Prostate gland (tissue), 2 donors: Measurements from ENCODE around the gene OTULINL. TPM values are rescaled to one million over a fixed set of nuclear protein-coding genes. Genes with fewer than 3 reads are reported as not detected.

Experiments
- DNase-seq: peaks from one replicate; pipeline ENCODE4 v3.0.0-alpha.2; 2019; ENCODE audit warnings: low spot score
- H3K27ac ChIP-seq, 2 donors: fragments of 200-600 bp; sonication (generic); 2 replicates each; pipeline ENCODE4 v1.5.1; 2017 to 2019
- H3K27me3 ChIP-seq: fragments of 200-600 bp; sonication (generic); replicated peaks from 2 replicates; pipeline ENCODE4 v1.5.1; 2019; ENCODE audit not compliant: insufficient read depth
- H3K36me3 ChIP-seq, 2 donors: fragments of 200-600 bp; sonication (generic); 1 replicate in 1 of 2; 2 replicates in 1 of 2; pipeline versions ENCODE4 v1.5.1 to v1.8.1; 2017 to 2019
- H3K4me1 ChIP-seq: fragments of 200-600 bp; sonication (generic); replicated peaks from 2 replicates; pipeline ENCODE4 v1.5.1; 2019
- H3K4me3 ChIP-seq, 2 donors: fragments of 200-600 bp; sonication (generic); 2 replicates each; pipeline ENCODE4 v1.5.1; 2017 to 2019
- H3K9me3 ChIP-seq: fragments of 200-600 bp; sonication (generic); 2 replicates; pipeline ENCODE4 v1.5.1; 2017
- CTCF ChIP-seq, 4 experiments: fragments of 200-600 bp in 2 of 4; fragments of 450-650 bp in 2 of 4; sonication (generic) in 2 of 4; IDR thresholded peaks; 1 replicate in 3 of 4; 2 replicates in 1 of 4; pipeline ENCODE4 v1.5.1; 2016 to 2019; ENCODE audit warnings: antibody characterized with exemption in 4 of 4, mild to moderate bottlenecking in 2 of 4, moderate library complexity in 2 of 4
- POLR2A ChIP-seq: fragments of 450-650 bp; IDR thresholded peaks from one replicate; pipeline ENCODE4 v1.6.1; 2016; ENCODE audit warnings: antibody characterized with exemption, mild to moderate bottlenecking
- POLR2AphosphoS5 ChIP-seq: sonication (generic); formaldehyde crosslinking; IDR thresholded peaks from one replicate; pipeline ENCODE4 v1.6.1; 2017; ENCODE audit warnings: antibody characterized with exemption
- WGBS: methylation state at CpG from one replicate; pipeline ENCODE4 v1.1.5; 2018; 5-methylcytosine and 5-hydroxymethylcytosine counted together
- intact Hi-C: fragments of 100-400 bp; cut with DNase I; formaldehyde crosslinking; loops from one replicate; pipeline ENCODE4 v1.14.2; 2022
- total RNA-seq, 2 donors: library from RNA; depleted of rRNA; stranded (reverse); fragments of >200 nt; gene quantifications; one replicate each; pipeline ENCODE4 v1.1.0, GENCODE V29; 2016

Gene OTULINL
- total RNA-seq, 2 donors from 2014 or later: 12.4 to 20.6 TPM

DNA sequence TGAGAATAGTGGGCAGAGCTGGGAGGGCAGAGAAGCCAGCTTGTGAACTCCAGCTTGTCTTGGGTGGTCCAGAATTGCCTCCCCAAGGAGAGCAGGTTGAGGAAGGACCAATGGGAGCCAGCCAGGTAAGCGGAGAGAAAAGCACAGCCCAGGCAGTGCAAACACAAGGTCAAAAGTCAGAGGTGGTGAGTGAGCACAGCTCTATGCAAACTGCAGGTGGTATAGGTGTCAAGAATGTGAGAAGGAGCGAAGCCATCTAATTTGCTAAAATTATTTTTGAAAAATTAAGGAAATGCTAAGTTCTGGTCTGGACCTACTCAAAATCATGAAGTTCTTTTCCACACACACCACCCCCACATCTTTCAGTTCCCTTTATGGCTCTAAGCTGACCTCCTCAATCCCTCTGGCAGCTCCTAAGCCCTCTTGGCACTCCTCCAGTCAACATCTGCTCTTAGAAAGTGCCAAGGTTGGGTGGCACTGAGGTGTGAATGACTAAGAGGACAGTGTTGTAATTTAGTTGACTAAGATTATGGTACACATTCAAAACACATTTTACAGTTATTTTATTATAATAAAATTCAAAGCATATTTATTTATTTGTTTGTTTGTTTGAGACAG lies 6.6 kb upstream of the OTULINL start:
- Histone ChIP-seq H3K4me1 (no peaks in the 10 kb centered on the region), H3K4me3 (no peak overlapping the region), H3K27ac (no peak overlapping the region), H3K9me3 (no peaks in the 10 kb centered on the region), H3K27me3 (no peaks in the 10 kb centered on the region), H3K36me3 (no peaks in the 10 kb centered on the region)
- intact Hi-C loops: no loop called here
- no peak for DNase-seq
- WGBS: 92% methylated on average over 2 of the region's 2 CpGs
- TF ChIP-seq POLR2A: no peak
- no peak for TF ChIP-seq POLR2AphosphoS5

- H3K4me3 ChIP-seq: no peak overlapping the region
- no peaks in the 10 kb centered on the region for H3K4me1 ChIP-seq
- no peaks in the 10 kb centered on the region for H3K9me3 ChIP-seq
- intact Hi-C loops: no loop called here
- H3K27me3 ChIP-seq: no peaks in the 10 kb centered on the region
- WGBS: 81% methylated on average over 7 of the region's 7 CpGs
- no peak for DNase-seq
- TF ChIP-seq POLR2A (no peak), POLR2AphosphoS5 (no peak), CTCF (IDR thresholded peaks at IDR 0.05) (no peak)
- H3K27ac ChIP-seq: no peak overlapping the region
- no peaks in the 10 kb centered on the region for H3K36me3 ChIP-seq
Observed at GRCh38 chr5:14576206-14576605, 5.4 kb upstream of the OTULINL start.

GRCh38 chr5:14577079-14577725 lies 4.4 kb upstream of the OTULINL start:
- TF ChIP-seq CTCF (IDR thresholded peaks at IDR 0.05) (no peak), POLR2A (no peak), POLR2AphosphoS5 (no peak)
- H3K9me3 ChIP-seq: no peaks in the 10 kb centered on the region
- no peak overlapping the region for H3K4me3 ChIP-seq
- H3K4me1 ChIP-seq: no peaks in the 10 kb centered on the region
- WGBS: 92% methylated on average over 29 of the region's 40 CpGs
- no peak overlapping the region for H3K27ac ChIP-seq
- no peaks in the 10 kb centered on the region for H3K27me3 ChIP-seq
- DNase-seq: no peak
- H3K36me3 ChIP-seq: no peaks in the 10 kb centered on the region
- intact Hi-C loops: no loop called here

DNA sequence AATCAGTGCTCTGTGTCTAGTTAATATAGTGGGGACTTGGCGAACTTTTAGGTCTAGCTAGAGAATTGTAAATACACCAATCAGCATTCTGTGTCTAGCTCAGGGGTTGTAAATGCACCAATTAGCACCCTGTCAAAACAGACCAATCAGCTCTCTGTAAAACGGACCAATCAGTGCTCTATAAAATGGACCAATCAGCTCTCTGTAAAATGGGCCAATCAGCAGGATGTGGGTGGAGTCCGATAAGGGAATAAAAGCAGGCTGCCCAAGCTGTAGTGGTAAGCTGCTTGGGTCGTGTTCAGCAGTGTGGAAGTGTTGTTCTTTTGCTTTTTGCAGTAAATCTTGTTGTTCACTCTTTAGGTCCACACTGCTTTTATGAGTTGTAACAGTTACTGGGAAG lies 3.6 kb upstream of the OTULINL start:
- no peaks in the 10 kb centered on the region for H3K36me3 ChIP-seq
- TF ChIP-seq POLR2A (no peak), POLR2AphosphoS5 (no peak), CTCF (IDR thresholded peaks at IDR 0.05) (no peak)
- no peaks in the 10 kb centered on the region for H3K27me3 ChIP-seq
- intact Hi-C loops: no loop called here
- H3K4me3 ChIP-seq: no peak overlapping the region
- no peak for DNase-seq
- 89% methylated on average over 4 of the region's 4 CpGs for WGBS
- no peaks in the 10 kb centered on the region for H3K4me1 ChIP-seq
- no peak overlapping the region for H3K27ac ChIP-seq
- no peaks in the 10 kb centered on the region for H3K9me3 ChIP-seq

- Histone ChIP-seq H3K27ac (peak overlapping the region in 1 of 2 donors; percentile 22), H3K27me3 (no peaks in the 10 kb centered on the region), H3K36me3 (no peaks in the 10 kb centered on the region), H3K4me3 (no peak overlapping the region), H3K9me3 (no peaks in the 10 kb centered on the region), H3K4me1 (no peaks in the 10 kb centered on the region)
- TF ChIP-seq POLR2A: no peak
- no peak for TF ChIP-seq POLR2AphosphoS5
- TF ChIP-seq CTCF (IDR thresholded peaks at IDR 0.05): no peak
- 61% methylated on average over 7 of the region's 7 CpGs for WGBS
- no peak for DNase-seq
- intact Hi-C loops: no loop called here
Observed at GRCh38 chr5:14579246-14579645, 2.3 kb upstream of the OTULINL start.
